DOHH2 (cell line): Measurements from ENCODE around the gene SCFD2.
"Not testable (repeated sequence)": the region's sequence is repeated elsewhere in the genome, so short reads cannot be mapped to it uniquely, and the experiment has no call there.

ENCODE experiments used
- H3F3A ChIP-seq: fragments of 200-600 bp; sonication (generic), shearing (Covaris generic); 2 replicates; pipeline ENCODE4 v1.6.0; 2016; ENCODE audit warnings: antibody characterized with exemption, mild to moderate bottlenecking; ENCODE audit not compliant: control insufficient read depth, insufficient read depth
- H3K27ac ChIP-seq: fragments of 200-600 bp; sonication (generic); 2 replicates; pipeline ENCODE4 v1.5.1; 2014; ENCODE audit warnings: low read depth, mild to moderate bottlenecking, low read length, moderate library complexity
- H3K27me3 ChIP-seq: fragments of 200-600 bp; sonication (generic); 2 replicates; pipeline ENCODE4 v1.6.1; 2014; ENCODE audit warnings: mild to moderate bottlenecking, low read length, mixed read lengths; ENCODE audit not compliant: control insufficient read depth
- H3K36me3 ChIP-seq: fragments of 200-600 bp; sonication (generic); 2 replicates; pipeline ENCODE4 v1.6.1; 2014; ENCODE audit warnings: mild to moderate bottlenecking, low read length, moderate library complexity, mixed read lengths; ENCODE audit not compliant: control insufficient read depth
- H3K4me1 ChIP-seq: fragments of 200-600 bp; sonication (generic); 2 replicates; pipeline ENCODE4 v1.6.1; 2014; ENCODE audit warnings: mild to moderate bottlenecking, low read length, mixed read lengths; ENCODE audit not compliant: control insufficient read depth
- H3K4me2 ChIP-seq: fragments of 200-600 bp; sonication (generic); 2 replicates; pipeline ENCODE4 v1.6.0; 2014; ENCODE audit warnings: mild to moderate bottlenecking, low read length, moderate library complexity
- H3K4me3 ChIP-seq: fragments of 200-600 bp; sonication (generic); 2 replicates; pipeline ENCODE4 v1.5.1; 2014; ENCODE audit warnings: mild to moderate bottlenecking, low read length, mixed read lengths
- H3K79me2 ChIP-seq: fragments of 200-600 bp; sonication (generic); 2 replicates; pipeline ENCODE4 v1.6.1; 2014; ENCODE audit warnings: mild to moderate bottlenecking, low read length, mixed read lengths; ENCODE audit not compliant: control insufficient read depth
- H3K9me2 ChIP-seq: fragments of 200-600 bp; sonication (generic); replicated peaks from 2 replicates; pipeline ENCODE4 v1.6.1; 2014; ENCODE audit warnings: mild to moderate bottlenecking, low read length, mixed read lengths; ENCODE audit not compliant: control insufficient read depth
- H3K9me3 ChIP-seq: fragments of 200-600 bp; sonication (generic); 2 replicates; pipeline ENCODE4 v1.6.1; 2014; ENCODE audit warnings: antibody characterized with exemption, low read length, mixed read lengths; ENCODE audit not compliant: control insufficient read depth, insufficient read depth
- H4K20me1 ChIP-seq: fragments of 200-600 bp; sonication (generic); 2 replicates; pipeline ENCODE4 v1.6.0; 2014; ENCODE audit warnings: low read depth, mild to moderate bottlenecking, antibody characterized with exemption, low read length, moderate library complexity; ENCODE audit not compliant: control insufficient read depth, insufficient read depth
- EZH2phosphoT487 ChIP-seq: fragments of 200-600 bp; sonication (generic); IDR thresholded peaks from 2 replicates; pipeline ENCODE4 v1.6.1; 2017; ENCODE audit warnings: borderline replicate concordance, mild to moderate bottlenecking, antibody characterized with exemption, low read length, moderate library complexity, mixed read lengths
- TF ChIP-seq, protein P1 (sequence below): fragments of 200-600 bp; sonication (generic); IDR thresholded peaks from one replicate; pipeline ENCODE4 v1.5.1; 2014; ENCODE audit warnings: antibody characterized with exemption, mild to moderate bottlenecking, low read depth, low read length; ENCODE audit not compliant: poor library complexity, severe bottlenecking

The SCFD2 gene

DNA sequence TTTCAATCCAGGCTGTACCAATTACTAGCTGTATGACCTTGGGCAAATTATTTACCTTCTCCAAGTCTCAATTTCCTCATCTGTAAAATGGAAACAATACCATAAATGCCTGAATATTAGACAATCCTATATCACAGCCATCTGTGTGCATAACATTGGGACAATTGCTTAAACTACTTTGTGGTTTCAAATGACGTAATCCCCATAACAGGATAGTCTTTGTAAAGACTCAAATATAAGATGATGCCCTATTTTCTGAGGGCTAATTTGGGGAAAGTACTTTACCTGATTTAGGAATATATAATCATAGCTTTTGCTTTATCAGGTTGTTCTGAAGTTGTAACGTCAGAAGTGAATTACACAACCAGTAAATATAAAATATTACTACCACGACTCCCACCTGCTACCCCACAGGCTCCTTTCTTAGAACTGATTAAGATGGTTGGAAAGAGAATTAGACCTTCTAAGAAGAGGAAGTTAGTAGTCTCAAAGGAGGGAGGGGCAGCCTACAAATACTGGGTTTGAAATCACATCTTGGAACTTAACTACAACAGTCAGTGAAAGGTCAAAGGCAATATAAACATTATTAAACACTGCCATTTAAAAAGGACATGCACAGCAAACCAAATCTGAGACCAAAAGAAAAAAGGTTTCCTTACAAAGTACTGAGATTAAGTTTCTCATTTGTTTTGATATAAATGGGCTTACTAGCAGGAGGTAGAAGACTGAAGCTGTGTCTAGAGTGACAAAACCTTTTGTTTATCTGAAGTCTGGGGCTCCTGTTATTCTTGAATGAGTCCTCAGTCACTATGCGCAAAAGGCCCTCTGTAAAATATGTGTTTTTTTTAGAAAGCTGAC lies 215.0 kb downstream of the SCFD2 start:
- Histone ChIP-seq H3F3A (no peaks in the 10 kb centered on the region), H3K4me3 (no peak overlapping the region), H3K9me3 (peaks cover 10% of the 10 kb centered on the region; the same call in 1 of the 2 replicates), H3K9me2 (no peaks in the 10 kb centered on the region), H3K4me2 (no peak overlapping the region), H3K79me2 (no peaks in the 10 kb centered on the region), H3K4me1 (no peaks in the 10 kb centered on the region), H3K36me3 (no peaks in the 10 kb centered on the region), H4K20me1 (no peaks in the 10 kb centered on the region), H3K27ac (no peak overlapping the region), H3K27me3 (no peaks in the 10 kb centered on the region)
- TF ChIP-seq, protein P1, sequence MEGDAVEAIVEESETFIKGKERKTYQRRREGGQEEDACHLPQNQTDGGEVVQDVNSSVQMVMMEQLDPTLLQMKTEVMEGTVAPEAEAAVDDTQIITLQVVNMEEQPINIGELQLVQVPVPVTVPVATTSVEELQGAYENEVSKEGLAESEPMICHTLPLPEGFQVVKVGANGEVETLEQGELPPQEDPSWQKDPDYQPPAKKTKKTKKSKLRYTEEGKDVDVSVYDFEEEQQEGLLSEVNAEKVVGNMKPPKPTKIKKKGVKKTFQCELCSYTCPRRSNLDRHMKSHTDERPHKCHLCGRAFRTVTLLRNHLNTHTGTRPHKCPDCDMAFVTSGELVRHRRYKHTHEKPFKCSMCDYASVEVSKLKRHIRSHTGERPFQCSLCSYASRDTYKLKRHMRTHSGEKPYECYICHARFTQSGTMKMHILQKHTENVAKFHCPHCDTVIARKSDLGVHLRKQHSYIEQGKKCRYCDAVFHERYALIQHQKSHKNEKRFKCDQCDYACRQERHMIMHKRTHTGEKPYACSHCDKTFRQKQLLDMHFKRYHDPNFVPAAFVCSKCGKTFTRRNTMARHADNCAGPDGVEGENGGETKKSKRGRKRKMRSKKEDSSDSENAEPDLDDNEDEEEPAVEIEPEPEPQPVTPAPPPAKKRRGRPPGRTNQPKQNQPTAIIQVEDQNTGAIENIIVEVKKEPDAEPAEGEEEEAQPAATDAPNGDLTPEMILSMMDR = no peak
- TF ChIP-seq EZH2phosphoT487 = no peak

DNA sequence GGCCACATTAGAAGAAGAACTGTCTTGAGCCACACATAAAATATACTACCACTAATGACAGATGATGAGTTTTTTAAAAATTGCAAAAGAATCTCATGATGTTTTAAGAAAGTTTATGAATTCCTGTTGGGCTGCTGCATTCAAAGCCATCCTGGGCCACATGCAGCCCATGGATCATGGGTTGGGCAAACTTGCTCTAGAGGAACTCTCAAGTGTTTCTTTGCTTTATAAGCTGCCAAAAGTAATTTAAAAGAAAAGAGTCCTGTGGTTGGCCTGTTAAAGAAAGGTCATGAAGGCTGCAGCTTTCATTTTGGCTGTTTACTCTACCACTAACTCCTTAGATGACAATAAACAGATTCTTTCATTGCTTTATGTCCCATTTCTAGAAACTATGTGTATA lies 218.2 kb downstream of the SCFD2 start:
- H3K9me2 ChIP-seq = no peaks in the 10 kb centered on the region
- TF ChIP-seq, protein P1 = no peak
- no peak for TF ChIP-seq EZH2phosphoT487
- no peaks in the 10 kb centered on the region for H3K79me2 ChIP-seq
- no peak overlapping the region for H3K4me2 ChIP-seq
- no peak overlapping the region for H3K4me3 ChIP-seq
- no peaks in the 10 kb centered on the region for H3F3A ChIP-seq
- no peaks in the 10 kb centered on the region for H3K9me3 ChIP-seq
- no peaks in the 10 kb centered on the region for H4K20me1 ChIP-seq
- no peaks in the 10 kb centered on the region for H3K4me1 ChIP-seq
- no peaks in the 10 kb centered on the region for H3K27me3 ChIP-seq
- no peak overlapping the region for H3K27ac ChIP-seq
- H3K36me3 ChIP-seq = peaks cover 7% of the 10 kb centered on the region

DNA sequence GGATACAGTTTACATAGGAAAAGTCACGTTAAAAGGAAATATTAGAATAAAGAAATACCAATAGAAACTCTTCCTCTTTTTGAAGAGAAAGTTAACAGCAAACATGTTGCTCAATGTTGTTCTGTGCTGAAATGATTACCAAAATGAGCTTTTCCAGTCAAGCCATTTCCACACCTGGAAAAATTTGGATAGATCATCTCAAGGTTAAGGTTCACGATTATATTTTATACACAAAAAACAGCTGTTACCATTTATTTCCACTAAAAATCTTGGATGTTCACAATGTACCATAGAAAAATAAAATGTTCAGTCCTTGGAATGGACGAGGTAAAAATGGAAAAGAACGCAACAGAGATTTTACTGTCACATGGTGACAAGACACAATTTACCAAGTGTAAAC lies 218.7 kb downstream of the SCFD2 start:
- H3K27me3 ChIP-seq = no peaks in the 10 kb centered on the region
- no peak overlapping the region for H3K4me2 ChIP-seq
- H3K9me2 ChIP-seq = no peaks in the 10 kb centered on the region
- no peak for TF ChIP-seq EZH2phosphoT487
- no peak overlapping the region for H3K4me3 ChIP-seq
- H3K27ac ChIP-seq = no peak overlapping the region
- no peaks in the 10 kb centered on the region for H3K79me2 ChIP-seq
- H4K20me1 ChIP-seq = no peaks in the 10 kb centered on the region
- H3K9me3 ChIP-seq = no peaks in the 10 kb centered on the region
- no peaks in the 10 kb centered on the region for H3F3A ChIP-seq
- H3K36me3 ChIP-seq = peaks cover 7% of the 10 kb centered on the region
- H3K4me1 ChIP-seq = no peaks in the 10 kb centered on the region

GRCh38 chr4:53141308-53141707 lies 224.6 kb downstream of the SCFD2 start:
- Histone ChIP-seq H3K4me3 (no peak overlapping the region), H3K9me2 (no peaks in the 10 kb centered on the region), H3K79me2 (no peaks in the 10 kb centered on the region), H3K4me1 (no peaks in the 10 kb centered on the region), H3K36me3 (peaks cover 7% of the 10 kb centered on the region), H3K27ac (no peak overlapping the region), H3F3A (no peaks in the 10 kb centered on the region), H3K27me3 (no peaks in the 10 kb centered on the region), H3K4me2 (no peak overlapping the region), H4K20me1 (no peaks in the 10 kb centered on the region), H3K9me3 (no peaks in the 10 kb centered on the region)
- TF ChIP-seq EZH2phosphoT487 = no peak
- TF ChIP-seq, protein P1 = no peak

DNA sequence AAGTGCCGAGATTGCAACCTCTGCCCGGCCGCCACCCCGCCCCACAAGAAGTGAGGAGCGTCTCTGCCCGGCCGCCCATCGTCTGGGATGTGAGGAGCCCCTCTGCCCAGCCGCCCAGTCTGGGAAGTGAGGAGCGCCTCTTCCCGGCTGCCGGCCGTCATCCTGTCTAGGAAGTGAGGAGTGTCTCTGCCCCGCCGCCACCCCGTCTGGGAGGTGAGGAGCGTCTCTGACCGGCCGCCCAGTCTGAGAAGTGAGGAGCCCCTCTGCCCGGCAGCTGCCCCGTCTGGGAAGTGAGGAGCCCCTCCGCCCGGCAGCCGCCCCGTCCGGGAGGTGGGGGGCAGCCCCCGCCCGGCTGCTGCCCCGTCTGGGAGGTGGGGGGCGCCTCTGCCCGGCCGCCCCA lies 226.6 kb downstream of the SCFD2 start:
- H4K20me1 ChIP-seq, H3K27ac ChIP-seq, H3K9me2 ChIP-seq, H3K79me2 ChIP-seq, H3K9me3 ChIP-seq, H3K4me3 ChIP-seq, H3K36me3 ChIP-seq, H3K4me1 ChIP-seq, H3K4me2 ChIP-seq, H3K27me3 ChIP-seq, H3F3A ChIP-seq: not testable (repeated sequence)
